Activated CD4-positive, alpha-beta T cell treated with anti-CD3 and anti-CD28 coated beads, Interleukin-2, amount 10 ng/mL, durations not matched to agents 7 days and 5 days (primary cell): Measurements from ENCODE around the gene LGI2. TPM values are rescaled to one million over a fixed set of nuclear protein-coding genes. Genes with fewer than 3 reads are reported as not detected.
"Not testable (repeated sequence)": the region's sequence is repeated elsewhere in the genome, so short reads cannot be mapped to it uniquely, and the experiment has no call there.

Experiments used
- CTCF ChIA-PET: fragments of 350-600 bp; sonication (Branson Sonifier 250); formaldehyde crosslinking; loops from one replicate; lab custom pipeline; 2021; ENCODE audit warnings: antibody characterized with exemption; lab: Charles Lee
- POLR2A ChIA-PET: fragments of 350-600 bp; sonication (Branson Sonifier 250); formaldehyde crosslinking; loops from one replicate; lab custom pipeline; 2021; ENCODE audit warnings: antibody characterized with exemption; lab: Charles Lee
- DNase-seq: peaks from one replicate; pipeline ENCODE4 v3.0.0-alpha.2; 2020
- H3K27ac Mint-ChIP-seq: one replicate; pipeline ENCODE4 v1.8.0; 2021; ENCODE audit warnings: mild to moderate bottlenecking, moderate library complexity, mixed read lengths
- H3K27me3 Mint-ChIP-seq: one replicate; pipeline ENCODE4 v1.8.0; 2021; ENCODE audit warnings: mixed read lengths
- H3K36me3 Mint-ChIP-seq: one replicate; pipeline ENCODE4 v1.8.0; 2021; ENCODE audit warnings: low read depth, mixed read lengths
- H3K4me1 Mint-ChIP-seq: one replicate; pipeline ENCODE4 v1.8.0; 2021; ENCODE audit warnings: mixed read lengths
- H3K4me3 Mint-ChIP-seq: one replicate; pipeline ENCODE4 v1.8.0; 2021; ENCODE audit warnings: mild to moderate bottlenecking, moderate library complexity, mixed read lengths
- H3K9me3 Mint-ChIP-seq: one replicate; pipeline ENCODE4 v1.8.0; 2021; ENCODE audit warnings: mixed read lengths
- total RNA-seq, 2 experiments: library from RNA; stranded (reverse); gene quantifications; one replicate each; pipeline ENCODE4 v1.2.3, GENCODE V29; 2021

LGI2 gene
- not detected for total RNA-seq

GRCh38 chr4:25030277-25031076 lies at the start of gene LGI2:
Gene LGI2 (minus strand): TSS chr4:25030946. CDS start chr4:25030693, 253 bp downstream.
- ChIA-PET CTCF (no interaction called here), POLR2A (no interaction called here)
- no peaks in the 10 kb centered on the region for H3K36me3 Mint-ChIP-seq
- H3K27me3 Mint-ChIP-seq = peaks cover 78% of the 10 kb centered on the region
- H3K9me3 Mint-ChIP-seq = no peaks in the 10 kb centered on the region
- no peak within 1 kb of the TSS for H3K4me3 Mint-ChIP-seq
- H3K4me1 Mint-ChIP-seq = no peaks in the 10 kb centered on the region
- H3K27ac Mint-ChIP-seq = peak within 1 kb of the TSS; percentile 62
- DNase-seq = no peak

- Mint-ChIP-seq H3K9me3 (no peaks in the 10 kb centered on the region), H3K27me3 (peaks cover 10% of the 10 kb centered on the region), H3K36me3 (no peaks in the 10 kb centered on the region), H3K27ac (no peak overlapping the region), H3K4me3 (no peak overlapping the region), H3K4me1 (no peaks in the 10 kb centered on the region)
- ChIA-PET POLR2A (no interaction called here), CTCF (no interaction called here)
- DNase-seq = no peak
Observed at GRCh38 chr4:25078523-25078922, 47.8 kb upstream of the LGI2 start.

- POLR2A ChIA-PET = no interaction called here
Observed at GRCh38 chr4:25076625-25077398, 46.1 kb upstream of the LGI2 start.

GRCh38 chr4:25075851-25076250 lies 45.1 kb upstream of the LGI2 start:
- peaks cover 12% of the 10 kb centered on the region for H3K27me3 Mint-ChIP-seq
- ChIA-PET CTCF (no interaction called here), POLR2A (no interaction called here)
- H3K4me3 Mint-ChIP-seq = no peak overlapping the region
- H3K4me1 Mint-ChIP-seq = no peaks in the 10 kb centered on the region
- H3K9me3 Mint-ChIP-seq = no peaks in the 10 kb centered on the region
- H3K27ac Mint-ChIP-seq = no peak overlapping the region
- no peaks in the 10 kb centered on the region for H3K36me3 Mint-ChIP-seq
- DNase-seq = no peak

More at GRCh38 chr4:25076625-25077398, 46.1 kb upstream of the LGI2 start:
- H3K36me3 Mint-ChIP-seq = no peaks in the 10 kb centered on the region
- H3K27me3 Mint-ChIP-seq = peaks cover 17% of the 10 kb centered on the region
- no peaks in the 10 kb centered on the region for H3K4me1 Mint-ChIP-seq
- no peak overlapping the region for H3K27ac Mint-ChIP-seq
- no peak for DNase-seq
- H3K9me3 Mint-ChIP-seq = no peaks in the 10 kb centered on the region
- no peak overlapping the region for H3K4me3 Mint-ChIP-seq
- CTCF ChIA-PET = no interaction called here

GRCh38 chr4:25075129-25075528 lies 44.4 kb upstream of the LGI2 start:
- H3K9me3 Mint-ChIP-seq = no peaks in the 10 kb centered on the region
- ChIA-PET POLR2A (no interaction called here), CTCF (interaction anchor here (0.6 kb wide), 2 partner anchors 17 to 1069 kb away, joined by 3 to 4 read pairs; no protein-coding TSS in a partner anchor)
- peaks cover 12% of the 10 kb centered on the region for H3K27me3 Mint-ChIP-seq
- DNase-seq = no peak
- no peaks in the 10 kb centered on the region for H3K36me3 Mint-ChIP-seq
- H3K27ac Mint-ChIP-seq = no peak overlapping the region
- H3K4me3 Mint-ChIP-seq = no peak overlapping the region
- no peaks in the 10 kb centered on the region for H3K4me1 Mint-ChIP-seq

GRCh38 chr4:25070545-25070944 lies 39.8 kb upstream of the LGI2 start:
- H3K27me3 Mint-ChIP-seq = peaks cover 16% of the 10 kb centered on the region
- H3K36me3 Mint-ChIP-seq = no peaks in the 10 kb centered on the region
- POLR2A ChIA-PET = no interaction called here
- no peak overlapping the region for H3K4me3 Mint-ChIP-seq
- CTCF ChIA-PET = no interaction called here
- no peak for DNase-seq
- H3K4me1 Mint-ChIP-seq = no peaks in the 10 kb centered on the region
- no peak overlapping the region for H3K27ac Mint-ChIP-seq
- no peaks in the 10 kb centered on the region for H3K9me3 Mint-ChIP-seq

GRCh38 chr4:25069014-25069413 lies 38.3 kb upstream of the LGI2 start:
- Mint-ChIP-seq H3K27ac (no peak overlapping the region), H3K9me3 (no peaks in the 10 kb centered on the region)
- POLR2A ChIA-PET = no interaction called here

GRCh38 chr4:25068386-25068785 lies 37.6 kb upstream of the LGI2 start:
- Mint-ChIP-seq H3K4me1 (no peaks in the 10 kb centered on the region), H3K9me3 (no peaks in the 10 kb centered on the region), H3K27me3 (peaks cover 16% of the 10 kb centered on the region), H3K4me3 (no peak overlapping the region), H3K27ac (no peak overlapping the region), H3K36me3 (no peaks in the 10 kb centered on the region)
- ChIA-PET CTCF (interaction anchor here (0.8 kb wide), 1 partner anchor 37 kb away, joined by 4 read pairs; no protein-coding TSS in a partner anchor), POLR2A (interaction anchor here (1.1 kb wide), 1 partner anchor 417 kb away, joined by 3 read pairs; no protein-coding TSS in a partner anchor)
- no peak for DNase-seq

More at GRCh38 chr4:25069014-25069413, 38.3 kb upstream of the LGI2 start:
- peaks cover 16% of the 10 kb centered on the region for H3K27me3 Mint-ChIP-seq
- no peaks in the 10 kb centered on the region for H3K4me1 Mint-ChIP-seq
- H3K4me3 Mint-ChIP-seq = no peak overlapping the region
- CTCF ChIA-PET = interaction anchor here (0.8 kb wide), 1 partner anchor 36 kb away, joined by 4 read pairs; no protein-coding TSS in a partner anchor
- no peak for DNase-seq
- H3K36me3 Mint-ChIP-seq = no peaks in the 10 kb centered on the region

GRCh38 chr4:25065932-25066590 lies 35.3 kb upstream of the LGI2 start:
- Mint-ChIP-seq H3K4me1 (no peaks in the 10 kb centered on the region), H3K4me3 (no peak overlapping the region), H3K9me3 (no peaks in the 10 kb centered on the region), H3K27me3 (peaks cover 12% of the 10 kb centered on the region), H3K36me3 (no peaks in the 10 kb centered on the region), H3K27ac (no peak overlapping the region)
- POLR2A ChIA-PET = no interaction called here
- no peak for DNase-seq
- CTCF ChIA-PET = no interaction called here

- no peak for DNase-seq
- no peak overlapping the region for H3K4me3 Mint-ChIP-seq
- H3K27me3 Mint-ChIP-seq = peaks cover 12% of the 10 kb centered on the region
- H3K27ac Mint-ChIP-seq = no peak overlapping the region
- H3K4me1 Mint-ChIP-seq = no peaks in the 10 kb centered on the region
- H3K9me3 Mint-ChIP-seq = no peaks in the 10 kb centered on the region
- ChIA-PET CTCF (no interaction called here), POLR2A (no interaction called here)
- H3K36me3 Mint-ChIP-seq = no peaks in the 10 kb centered on the region
Observed at GRCh38 chr4:25065431-25065858, 34.7 kb upstream of the LGI2 start.

- H3K9me3 Mint-ChIP-seq, CTCF ChIA-PET, POLR2A ChIA-PET, DNase-seq, H3K36me3 Mint-ChIP-seq, H3K4me3 Mint-ChIP-seq, H3K4me1 Mint-ChIP-seq, H3K27ac Mint-ChIP-seq: not testable (repeated sequence)
- peaks cover 12% of the 10 kb centered on the region for H3K27me3 Mint-ChIP-seq
Observed at GRCh38 chr4:25064447-25064846, 33.7 kb upstream of the LGI2 start.

- Mint-ChIP-seq H3K9me3 (no peaks in the 10 kb centered on the region), H3K4me3 (no peak overlapping the region), H3K27me3 (peaks cover 8% of the 10 kb centered on the region), H3K36me3 (no peaks in the 10 kb centered on the region), H3K27ac (no peak overlapping the region), H3K4me1 (no peaks in the 10 kb centered on the region)
- CTCF ChIA-PET = no interaction called here
- POLR2A ChIA-PET = no interaction called here
- no peak for DNase-seq
Observed at GRCh38 chr4:25063116-25063515, 32.4 kb upstream of the LGI2 start.

- Mint-ChIP-seq H3K27me3 (peaks cover 4% of the 10 kb centered on the region), H3K4me1 (no peaks in the 10 kb centered on the region), H3K9me3 (no peaks in the 10 kb centered on the region), H3K36me3 (no peaks in the 10 kb centered on the region), H3K27ac (no peak overlapping the region), H3K4me3 (no peak overlapping the region)
- no peak for DNase-seq
- ChIA-PET CTCF (no interaction called here), POLR2A (no interaction called here)
Observed at GRCh38 chr4:25062098-25062497, 31.4 kb upstream of the LGI2 start.
